Stimulated activated CD4-positive, alpha-beta T cell treated with anti-CD3 and anti-CD28 coated beads, Interleukin-1b, Interleukin-23, amount 100 ng/mL, for 48 hours (primary cell): ENCODE data around the gene DENND1B.
"Not testable (repeated sequence)": the region's sequence is repeated elsewhere in the genome, so short reads cannot be mapped to it uniquely, and the experiment has no call there.

Experiments used
- DNase-seq: peaks from one replicate; pipeline ENCODE4 v3.0.0-alpha.2; 2020

Gene DENND1B

DNA sequence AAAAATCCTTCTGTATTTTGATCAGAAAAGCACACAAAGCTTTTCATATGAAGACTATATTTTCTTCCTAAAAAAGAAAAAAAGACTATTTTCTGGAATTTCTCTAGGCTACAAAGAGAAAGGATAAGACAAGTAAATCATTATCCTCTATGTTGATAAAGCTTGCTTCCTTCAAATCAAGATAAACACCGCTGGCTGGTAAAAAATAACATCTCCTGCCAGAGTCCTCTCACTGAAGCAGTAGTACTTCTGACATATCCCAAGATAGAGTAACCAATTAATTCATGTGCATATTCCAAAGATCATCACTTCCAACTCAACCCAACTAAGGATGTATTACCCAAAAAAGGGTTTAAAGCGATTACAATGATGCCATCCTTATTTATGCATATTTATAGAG, 34.3 kb downstream of the DENND1B start:
- DNase-seq, result no peak

DNA sequence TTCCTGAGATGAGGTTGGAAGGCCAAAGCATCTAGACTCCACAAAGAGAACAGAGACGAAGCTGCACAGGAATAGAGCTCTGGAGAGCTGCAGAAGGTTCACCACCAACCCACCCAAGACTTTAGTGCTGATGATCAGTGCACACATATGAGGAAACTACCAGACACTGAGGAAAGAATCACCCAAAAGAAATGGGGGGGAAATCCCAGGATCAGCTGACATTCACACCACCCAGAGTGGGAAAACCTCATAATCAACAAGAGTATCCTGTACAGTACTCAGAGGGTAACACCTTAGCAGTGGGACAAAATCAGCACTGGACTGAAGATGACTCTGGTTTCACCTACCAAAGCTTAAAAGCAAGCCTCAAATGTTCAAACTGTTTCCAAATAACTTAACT, 36.4 kb downstream of the DENND1B start:
- DNase-seq, result no peak

DNA sequence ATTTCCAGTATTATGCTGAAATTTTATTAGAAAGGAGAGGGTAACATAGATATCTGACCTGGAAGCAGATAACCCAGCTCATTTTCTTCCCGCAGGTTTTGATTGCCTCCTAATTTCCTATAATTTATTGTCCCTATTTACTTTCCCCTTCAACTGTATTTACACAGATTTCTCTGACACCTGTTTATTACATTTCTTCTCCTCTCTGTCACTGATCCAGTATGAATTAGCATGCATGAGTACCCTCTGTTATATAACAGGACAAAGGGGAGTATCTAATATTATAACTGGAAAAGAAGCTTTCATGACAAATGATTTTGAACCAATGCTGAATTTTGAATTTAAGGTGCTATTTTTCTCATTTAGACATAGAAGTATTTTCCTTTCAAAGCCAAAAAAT, 37.4 kb downstream of the DENND1B start:
- no peak for DNase-seq

DNA sequence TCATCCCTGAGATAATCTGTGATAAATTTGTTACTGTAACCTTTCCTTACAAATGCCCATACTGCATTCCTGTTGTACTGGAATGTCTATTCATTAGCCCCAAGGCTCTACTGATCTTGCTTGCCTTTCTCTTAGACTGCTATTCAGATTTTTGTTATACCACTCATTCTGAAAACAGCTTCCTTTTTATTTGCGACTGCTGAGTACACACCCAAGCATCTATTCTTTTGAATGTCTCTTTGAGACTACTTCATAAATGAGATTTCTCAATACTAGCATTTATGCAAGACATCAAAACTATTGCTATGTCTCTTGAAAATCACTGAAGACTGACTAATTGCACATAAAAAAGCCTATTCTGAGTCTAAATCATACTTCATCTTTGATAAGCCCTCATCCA, 38.6 kb downstream of the DENND1B start:
- DNase-seq, result no peak

DNA sequence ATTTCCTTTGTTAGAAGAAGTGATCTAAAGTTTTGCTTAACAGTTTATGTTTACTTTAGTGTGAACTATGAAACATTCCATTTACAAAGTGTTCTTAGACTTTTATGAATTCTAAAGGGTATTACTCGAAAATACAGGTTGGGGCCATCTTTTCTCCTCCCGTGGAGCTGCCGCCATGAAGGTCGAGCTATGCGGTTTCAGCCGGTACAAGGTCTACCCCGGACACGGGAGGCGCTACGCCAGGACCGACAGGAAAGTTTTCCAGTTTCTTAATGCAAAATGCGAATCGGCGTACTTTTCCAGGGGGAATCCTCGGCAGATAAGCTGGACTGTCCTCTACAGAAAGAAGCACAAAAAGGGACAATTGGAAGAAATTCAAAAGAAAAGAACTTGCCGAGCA, 39.8 kb downstream of the DENND1B start:
- DNase-seq, result no peak

DNA sequence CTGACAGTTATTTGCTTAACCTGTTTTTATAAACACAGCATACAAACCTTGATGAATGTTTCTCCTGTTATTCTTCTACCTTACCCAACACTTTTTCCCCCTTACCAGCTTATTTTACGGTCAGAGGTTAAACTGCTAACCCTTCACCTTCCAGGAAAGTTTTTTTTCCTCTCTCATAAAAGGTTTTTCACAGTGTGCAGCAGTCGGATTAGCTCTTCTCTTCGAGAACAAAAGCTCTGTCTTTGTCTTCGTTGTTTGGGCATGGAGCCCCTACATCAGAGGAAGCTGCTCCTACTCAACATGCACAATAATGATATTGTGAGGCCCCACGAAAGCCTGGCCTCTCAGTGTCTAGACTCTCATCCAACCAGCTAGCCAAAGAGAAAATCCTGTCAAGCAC, 42.0 kb downstream of the DENND1B start:
- no peak for DNase-seq

DNA sequence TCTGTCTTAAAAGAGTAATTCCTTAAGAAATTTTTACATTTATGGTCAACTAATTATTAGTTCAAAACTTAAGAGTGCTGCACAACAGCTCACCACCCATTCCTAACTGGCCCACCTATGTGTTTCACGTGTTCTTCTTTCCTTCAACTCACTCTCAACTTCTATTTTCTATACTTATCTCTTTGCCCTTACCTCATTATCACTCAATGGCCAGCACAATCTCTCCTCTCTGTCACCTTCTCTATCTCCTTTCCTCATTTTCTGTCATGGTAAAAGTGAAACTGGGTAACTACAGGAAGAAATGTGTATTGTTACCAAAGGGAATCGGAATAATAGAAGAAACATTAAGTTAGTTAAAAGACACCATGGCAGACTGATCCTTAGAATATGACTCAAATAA, 43.1 kb downstream of the DENND1B start:
- no peak for DNase-seq

DNA sequence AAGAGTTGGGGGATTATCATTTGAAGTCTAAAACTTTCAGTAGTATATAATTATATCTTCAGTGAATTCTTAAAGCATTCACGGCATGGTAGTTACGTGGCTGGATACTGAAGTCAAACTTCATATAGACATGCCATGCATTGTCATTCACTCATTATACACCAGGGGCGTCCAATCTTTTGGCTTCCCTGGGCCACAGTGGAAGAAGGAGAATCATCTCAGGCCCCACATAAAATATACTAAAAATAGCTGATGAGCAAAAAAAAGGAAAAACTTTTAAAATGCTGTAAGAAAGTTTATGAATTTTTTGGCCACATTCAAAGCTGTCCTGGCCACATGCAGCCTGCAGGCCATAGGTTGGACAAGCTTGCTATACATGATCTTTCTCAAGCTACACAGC, 43.8 kb downstream of the DENND1B start:
- no peak for DNase-seq

DNA sequence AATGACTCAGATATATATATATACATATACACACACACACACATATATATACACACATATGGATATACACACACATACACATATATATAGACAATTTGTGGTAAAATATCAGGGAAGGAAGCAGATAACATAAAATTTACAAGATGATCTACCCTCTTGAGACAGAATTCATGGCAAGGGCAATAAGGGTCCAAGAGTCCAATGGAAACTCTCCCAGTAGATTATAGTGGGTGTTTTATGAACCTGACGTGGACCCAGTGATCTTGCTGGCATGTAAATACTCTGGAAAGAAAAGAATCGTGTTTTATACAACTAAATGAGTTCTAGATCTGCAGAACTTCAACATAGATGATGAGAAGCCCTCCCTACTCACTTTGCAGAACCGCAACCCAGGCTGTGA, 49.3 kb downstream of the DENND1B start:
- DNase-seq, result no peak

DNA sequence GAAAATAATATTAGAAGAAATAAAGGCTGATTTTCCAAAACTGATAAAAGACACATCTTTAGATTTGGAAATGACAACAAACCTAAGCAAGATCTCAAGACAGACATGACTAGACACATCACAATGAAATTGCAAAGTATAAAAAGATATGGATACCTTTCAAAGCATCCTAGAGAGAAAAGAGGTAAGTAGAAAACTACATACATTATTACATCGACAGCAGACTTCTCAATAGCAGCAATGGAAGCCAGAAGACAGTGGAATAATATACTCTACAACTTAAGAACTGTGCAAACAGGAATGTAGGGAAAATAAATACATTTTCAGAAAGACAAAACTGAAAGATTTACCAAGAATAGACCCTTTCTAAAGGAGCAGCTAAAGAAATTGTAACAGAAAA, 50.2 kb downstream of the DENND1B start:
- DNase-seq, result no peak

DNA sequence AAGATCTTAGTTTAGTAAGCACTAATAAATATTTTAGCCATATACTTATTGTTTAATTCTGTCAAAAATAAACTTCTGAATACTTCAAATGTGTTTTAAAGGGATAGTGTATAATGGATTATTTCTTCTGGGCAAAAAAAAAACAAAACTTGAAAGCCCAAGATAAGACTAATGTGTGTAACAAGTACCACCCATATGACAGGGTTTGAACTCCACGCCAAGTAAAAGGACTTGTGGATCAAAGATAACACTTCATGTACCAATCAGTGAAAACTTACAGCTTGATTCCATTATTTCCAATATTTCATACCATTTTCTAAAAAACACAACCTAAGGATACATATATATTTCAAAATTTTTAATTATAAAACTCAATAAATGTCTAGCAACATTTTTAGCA, 59.5 kb downstream of the DENND1B start:
- DNase-seq, result no peak

DNA sequence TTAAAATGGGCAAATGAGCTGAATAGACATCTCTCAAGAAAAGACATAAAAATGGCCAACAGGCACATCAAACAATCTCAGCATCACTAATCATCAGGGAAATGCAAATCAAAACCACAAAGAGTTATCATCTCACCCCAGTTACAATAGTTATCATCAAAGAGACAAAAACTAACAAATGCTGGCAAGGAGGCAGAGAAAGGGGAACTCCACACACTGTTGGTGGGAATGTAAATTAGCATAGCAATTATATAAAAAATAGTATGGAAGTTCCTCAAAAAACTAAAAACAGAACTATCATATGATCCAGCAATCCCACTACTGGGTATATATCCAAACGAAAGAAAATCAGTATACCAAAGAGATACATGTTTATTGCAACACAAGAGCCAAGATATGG, 68.7 kb downstream of the DENND1B start:
- no peak for DNase-seq

DNA sequence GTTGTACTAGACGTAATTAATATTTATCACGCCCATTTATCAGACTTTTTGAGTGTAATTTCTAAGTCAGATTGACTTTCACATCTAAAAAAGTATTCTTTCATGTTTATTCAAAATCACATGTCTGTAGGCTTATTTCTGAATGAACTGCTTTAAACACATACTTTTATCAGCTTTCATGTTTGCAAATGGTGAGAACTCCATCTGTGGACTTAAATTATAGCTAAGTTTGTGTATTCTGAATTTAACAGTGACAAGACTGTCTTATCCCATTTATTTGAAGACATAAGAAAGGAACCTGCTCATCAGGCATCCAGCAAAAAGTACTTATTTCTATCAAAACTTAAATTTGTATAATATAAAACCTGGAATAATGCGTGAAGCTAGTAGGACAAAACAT, 69.3 kb downstream of the DENND1B start:
- DNase-seq, result no peak

DNA sequence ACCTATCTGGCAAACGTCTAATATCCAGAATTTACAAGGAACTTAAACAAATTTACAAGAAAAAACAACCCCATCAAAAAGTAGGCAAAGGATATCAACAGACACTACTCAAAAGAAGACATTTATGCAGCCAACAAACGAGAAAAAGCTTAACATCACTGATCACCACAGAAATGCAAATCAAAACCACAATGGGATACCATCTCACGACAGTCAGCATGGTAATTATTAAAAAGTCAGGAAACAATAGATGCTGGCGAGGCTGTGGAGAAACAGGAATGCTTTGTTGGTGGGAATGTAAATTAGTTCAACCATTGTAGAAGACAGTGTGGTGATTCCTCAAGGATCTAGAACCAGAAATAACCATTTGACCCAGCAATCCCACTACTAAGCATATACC, 74.6 kb downstream of the DENND1B start:
- DNase-seq, result not testable (repeated sequence)

DNA sequence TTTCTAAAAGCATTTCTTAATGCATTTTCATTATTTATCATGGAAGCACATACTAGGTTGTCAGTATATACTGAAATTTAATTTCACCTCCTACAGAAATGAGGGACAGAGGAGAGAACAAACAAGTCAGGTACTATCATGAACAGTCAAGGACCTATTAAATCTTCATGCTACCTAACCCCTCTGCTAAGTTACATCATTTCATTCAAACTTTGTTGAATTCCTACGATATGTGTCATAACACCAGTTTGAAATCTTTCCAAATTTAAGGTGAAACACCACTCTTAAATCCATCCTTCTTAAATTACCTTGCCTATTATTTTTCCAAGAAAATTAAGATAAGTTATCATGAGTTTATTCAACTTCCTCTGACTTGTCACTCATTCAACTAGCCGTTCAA, 78.9 kb downstream of the DENND1B start:
- DNase-seq, result no peak

DNA sequence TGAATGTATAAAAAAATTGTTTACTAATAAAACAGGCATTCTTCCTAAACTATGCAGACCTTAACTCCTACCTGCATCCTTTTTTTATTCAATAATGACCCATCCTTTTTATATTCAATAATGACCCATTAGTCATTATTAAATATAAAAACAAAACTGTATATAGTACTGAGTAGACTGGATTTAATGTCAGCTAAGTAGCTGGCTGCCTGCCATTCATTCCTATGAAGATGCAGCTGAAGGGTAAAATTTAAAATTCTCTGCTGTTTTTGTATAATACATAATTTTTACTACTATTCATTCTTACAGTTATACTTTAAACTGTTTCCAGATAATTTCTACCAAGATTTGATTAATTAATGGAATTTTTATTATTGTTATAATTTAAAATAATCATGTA, 79.3 kb downstream of the DENND1B start:
- DNase-seq, result no peak

DNA sequence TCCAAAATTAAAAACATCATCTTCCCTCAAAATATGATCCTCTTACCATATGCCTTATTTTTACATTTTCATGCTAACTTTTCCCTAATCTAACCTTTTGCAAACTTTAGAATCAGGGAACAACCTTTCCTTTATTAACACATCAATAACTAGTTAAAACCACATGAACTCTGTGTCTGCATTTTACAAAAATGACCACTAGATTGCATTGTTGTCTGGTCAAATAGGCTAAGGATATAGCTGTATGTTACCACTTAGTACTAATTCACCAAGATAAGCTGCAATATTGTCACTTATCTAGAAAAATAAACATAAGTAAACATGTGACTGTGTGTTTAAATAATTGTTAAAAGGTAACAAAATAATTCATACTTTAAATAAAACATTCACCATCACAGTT, 82.3 kb downstream of the DENND1B start:
- no peak for DNase-seq

DNA sequence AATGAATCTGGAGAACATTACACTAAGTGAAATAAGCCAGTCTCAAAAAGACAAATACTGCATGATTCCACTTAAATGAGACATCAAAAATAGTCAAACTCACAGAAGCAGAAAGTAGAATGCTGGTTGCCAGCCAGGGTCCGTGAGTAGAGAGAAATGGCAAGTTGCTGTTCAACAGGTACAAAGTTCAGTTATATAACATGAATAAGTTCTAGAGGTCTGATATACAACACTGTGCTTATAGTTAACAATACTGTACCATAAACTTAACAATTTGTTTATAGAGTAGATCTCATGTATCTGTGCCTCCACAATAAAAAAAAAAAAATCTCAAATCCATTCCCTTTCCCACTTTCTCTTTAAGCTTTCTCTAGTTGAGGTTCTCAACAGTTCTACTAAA, 83.5 kb downstream of the DENND1B start:
- DNase-seq, result no peak

DNA sequence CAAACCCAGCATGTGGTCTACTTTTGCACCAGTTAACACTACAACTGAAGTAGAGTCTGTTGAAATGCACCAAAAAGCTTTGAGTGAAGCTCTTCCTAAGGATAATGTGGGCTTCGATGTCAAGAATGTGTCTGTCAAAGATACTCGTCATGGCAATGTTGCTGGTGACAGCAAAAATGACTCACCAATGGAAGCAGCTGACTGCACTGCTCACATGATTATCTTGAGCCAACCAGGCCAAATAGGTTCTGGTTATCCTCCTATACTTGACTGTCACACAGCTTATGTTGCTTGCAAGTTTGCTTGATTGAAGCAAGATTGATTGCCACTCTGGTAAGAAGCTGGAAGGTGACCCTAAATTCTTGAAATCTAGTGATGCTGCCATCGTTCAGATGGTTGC, 85.2 kb downstream of the DENND1B start:
- no peak for DNase-seq

DNA sequence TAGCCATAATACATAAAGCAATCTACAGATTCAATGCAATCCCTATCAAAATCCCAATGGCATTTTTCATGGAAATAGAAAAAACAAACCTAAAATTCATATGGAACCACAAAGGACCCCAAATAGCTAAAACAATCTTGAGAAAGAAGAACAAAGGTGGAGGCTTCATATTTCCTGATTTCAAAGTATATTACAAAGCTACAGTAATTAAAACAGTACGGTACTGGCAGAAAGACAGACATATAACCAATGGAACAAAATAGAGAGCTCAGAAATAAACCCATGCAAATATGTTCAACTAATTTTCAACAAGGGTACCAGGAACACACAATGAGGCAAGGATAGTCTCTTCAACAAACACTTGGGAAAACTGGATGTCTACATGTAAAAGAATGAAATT, 87.0 kb downstream of the DENND1B start:
- no peak for DNase-seq

DNA sequence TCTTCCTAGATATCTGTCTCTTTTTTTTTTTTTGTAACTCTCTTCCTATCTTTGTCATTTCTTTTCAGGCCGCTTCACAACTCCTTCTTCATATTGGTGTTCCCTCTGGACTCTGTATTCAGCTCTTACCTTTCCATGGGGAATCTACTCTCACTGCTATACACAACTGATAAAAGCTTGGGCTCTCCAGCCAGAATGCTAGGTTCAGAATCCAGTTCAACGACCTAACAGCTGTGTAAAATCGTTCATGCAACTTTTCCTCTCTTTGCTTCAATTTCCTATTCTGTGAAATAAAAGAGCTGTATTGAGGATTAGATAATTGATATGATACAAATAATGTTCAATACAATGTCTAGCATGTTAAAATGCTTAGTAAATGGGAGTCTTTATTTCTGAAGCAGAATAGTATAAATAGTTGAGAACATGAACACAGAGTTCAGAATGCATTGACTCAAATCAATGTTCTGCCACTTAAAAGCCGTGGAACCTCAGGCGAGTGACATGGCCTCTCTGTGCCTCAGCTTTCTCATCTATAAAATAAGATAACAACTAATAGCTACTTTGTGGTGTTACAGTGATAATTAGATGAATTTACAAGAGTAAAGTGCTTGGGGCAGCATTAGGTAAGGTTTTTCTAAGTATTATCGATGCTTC, 88.5 kb downstream of the DENND1B start:
- no peak for DNase-seq

DNA sequence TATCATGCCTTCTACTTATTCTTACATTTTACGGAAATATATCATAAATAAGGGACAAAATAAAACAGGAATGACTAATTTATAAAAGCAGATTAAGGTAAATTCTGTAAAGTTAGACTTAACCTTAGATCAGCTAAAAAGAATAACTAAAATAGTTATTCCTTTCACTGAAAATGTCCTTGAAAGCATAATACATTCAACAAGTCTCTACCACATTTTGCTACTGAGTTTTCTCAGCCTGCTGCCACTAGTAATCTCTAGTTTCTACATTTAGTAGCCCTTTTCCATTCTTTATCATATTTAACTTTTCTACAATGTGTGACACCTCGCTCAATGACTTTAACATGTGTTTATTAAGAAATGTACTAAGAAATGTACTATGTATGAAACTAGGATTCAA, 89.0 kb downstream of the DENND1B start:
- no peak for DNase-seq

DNA sequence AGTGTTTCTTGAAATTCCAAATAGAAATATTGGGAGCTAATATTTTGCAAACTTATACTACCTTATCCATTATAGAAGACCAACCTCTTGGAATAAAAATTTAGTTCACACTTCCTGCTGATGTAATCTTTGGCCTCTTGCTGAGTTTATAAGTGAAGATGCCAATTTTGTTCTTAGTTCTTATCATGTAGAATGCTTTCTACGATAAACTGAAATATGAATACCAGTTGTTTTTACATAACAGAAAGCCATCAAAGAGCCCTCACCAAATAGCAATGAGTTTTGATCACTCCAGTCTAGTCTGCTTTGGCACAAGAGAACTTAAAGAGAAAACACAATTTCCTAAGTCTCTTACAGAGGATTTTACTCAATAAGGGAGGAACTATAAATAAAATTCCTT, 89.5 kb downstream of the DENND1B start:
- no peak for DNase-seq

DNA sequence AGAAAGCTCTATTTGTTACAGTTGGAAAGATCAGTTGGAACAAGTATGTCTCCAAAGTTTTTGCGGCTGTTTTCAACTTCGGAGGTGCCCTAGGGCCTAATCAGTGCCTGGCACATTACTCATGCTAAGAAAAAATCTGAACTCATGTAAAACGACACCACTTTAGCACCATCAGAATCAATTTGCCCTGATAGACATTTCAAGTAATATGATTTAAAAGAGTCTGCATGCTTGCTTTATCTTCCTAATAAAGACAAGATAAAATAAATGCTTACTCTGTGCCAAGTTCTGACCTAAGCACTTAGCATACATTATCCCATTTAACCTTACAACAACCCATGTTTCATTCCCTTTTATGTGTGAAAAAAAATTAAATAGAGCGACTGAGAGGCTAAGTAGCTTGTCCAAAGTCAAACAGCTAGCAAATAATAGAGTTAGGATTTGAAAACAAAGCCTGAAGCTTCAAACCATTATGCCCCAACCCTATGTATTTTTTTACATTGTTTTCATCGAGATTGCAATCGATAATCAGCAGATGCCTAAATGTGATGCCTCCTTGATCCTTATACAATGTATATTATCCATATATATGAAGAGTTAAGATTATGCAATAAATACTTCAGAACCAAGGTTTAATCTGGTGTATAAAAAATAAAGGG, 91.3 kb downstream of the DENND1B start:
- no peak for DNase-seq

DNA sequence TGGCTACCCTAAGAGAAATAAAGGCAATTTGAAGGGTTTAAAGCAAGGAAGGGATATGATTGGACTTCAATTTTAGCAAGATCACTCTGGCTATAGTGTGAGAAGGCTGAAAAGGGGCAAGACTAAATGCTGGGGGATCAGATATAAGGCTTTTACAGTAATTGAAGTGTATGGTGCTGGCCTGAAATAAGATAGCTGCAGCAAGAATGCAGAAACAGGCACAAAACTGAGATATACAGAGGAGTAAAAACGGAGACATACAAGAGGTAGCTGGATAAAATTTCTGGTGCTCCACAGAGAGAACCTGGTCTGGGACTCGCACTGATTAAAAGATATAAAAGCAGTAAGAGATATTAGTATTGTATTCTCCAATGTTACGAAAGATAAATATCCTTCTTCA, 92.0 kb downstream of the DENND1B start:
- DNase-seq, result no peak
